ENCODE data around the gene LTN1. TPM values are rescaled to one million over a fixed set of nuclear protein-coding genes. Genes with fewer than 3 reads are reported as not detected.

LTN1 gene
- polyA plus RNA-seq, 1 of the 3 experiments (the other 2 are of a cell fraction), result 3.2 TPM

DNA sequence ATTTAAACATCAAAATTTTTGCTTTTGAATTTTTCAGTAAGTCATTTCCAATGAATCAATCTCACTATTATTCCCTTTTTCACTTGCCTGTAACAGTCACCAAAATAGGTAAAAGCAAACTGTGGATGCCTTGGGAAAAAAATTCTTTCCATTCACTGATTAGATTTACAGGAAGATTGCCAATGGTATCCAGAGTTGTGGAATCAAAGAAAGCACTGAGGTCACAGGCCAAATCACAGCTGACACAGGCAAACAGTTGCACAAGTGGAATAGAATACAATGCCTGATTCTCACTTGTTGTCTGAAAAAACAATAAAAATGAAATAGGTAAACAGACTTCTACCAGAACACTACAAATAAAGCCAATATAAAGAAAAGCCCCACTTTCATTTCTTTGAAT is 48.4 kb downstream of the LTN1 start:
- Histone ChIP-seq H3K9me3 (no peaks in the 10 kb centered on the region), H3K79me2 (ENCODE audit: insufficient read depth) (no peaks in the 10 kb centered on the region), H3K9ac (no peak overlapping the region), H3K4me2 (no peak overlapping the region), H3K4me1 (ENCODE audit: control insufficient read depth in 1 of 2, insufficient read depth in 2 of 2, low read depth in 1 of 2, low read length in 1 of 2) (peaks cover 10 to 13% of the 10 kb centered on the region in 2 experiments; a peak in 3 of 4 replicates), H3K9me2 (no peaks in the 10 kb centered on the region), H4K20me1 (ENCODE audit: insufficient read depth) (no peaks in the 10 kb centered on the region), H3F3A (replicated peaks; ENCODE audit: insufficient read depth) (peaks cover 16% of the 10 kb centered on the region), H3K27me3 (ENCODE audit: insufficient read depth) (no peaks in the 10 kb centered on the region), H3K36me3 (replicated peaks in 1 of 2; ENCODE audit: control insufficient read depth in 1 of 2, insufficient read depth in 2 of 2, low read length in 1 of 2) (peaks cover 64 to 73% of the 10 kb centered on the region in 2 experiments), H3K4me3 (ENCODE audit: low read depth in 2 of 2, low read length in 1 of 2) (no peak overlapping the region), H2AFZ (ENCODE audit: low read depth) (no peak overlapping the region), H3K27ac (ENCODE audit: low read depth in 2 of 2, low read length in 1 of 2) (no peak overlapping the region)
- DNase-seq, result no peak
- TF ChIP-seq TCF12 (IDR thresholded peaks at IDR 0.05), result no peak
- ChIA-PET CTCF (interaction anchor here (1.1 kb wide), 1 partner anchor 199 kb away, joined by 7 read pairs; no protein-coding TSS in a partner anchor), POLR2A (no interaction called here)

DNA sequence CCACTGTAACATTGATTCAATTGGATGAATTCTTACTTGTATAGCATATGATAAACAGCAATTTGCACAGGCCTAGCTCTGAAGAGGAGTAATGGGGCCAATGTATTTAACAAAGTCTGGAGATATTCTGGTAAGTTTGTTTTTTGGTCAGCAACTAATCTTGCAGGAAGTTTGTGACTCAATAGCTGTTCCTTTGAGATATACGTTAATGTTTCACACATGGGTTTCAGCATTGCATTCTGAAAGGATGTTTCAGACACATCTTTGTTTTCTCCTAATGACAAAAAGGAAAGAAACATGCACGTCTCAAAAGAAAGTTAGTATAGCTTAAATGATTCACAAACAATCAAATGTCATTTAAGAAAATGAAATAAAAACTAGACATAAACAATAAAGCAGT is 49.0 kb downstream of the LTN1 start:
- no peak overlapping the region for H3K9ac ChIP-seq
- ChIA-PET CTCF (interaction anchor here (1.1 kb wide), 1 partner anchor 198 kb away, joined by 7 read pairs; no protein-coding TSS in a partner anchor), POLR2A (no interaction called here)
- peaks cover 16% of the 10 kb centered on the region for H3F3A ChIP-seq (replicated peaks; ENCODE audit: insufficient read depth)
- DNase-seq, result no peak
- no peaks in the 10 kb centered on the region for H4K20me1 ChIP-seq (ENCODE audit: insufficient read depth)
- no peaks in the 10 kb centered on the region for H3K79me2 ChIP-seq (ENCODE audit: insufficient read depth)
- H3K4me1 ChIP-seq (ENCODE audit: control insufficient read depth in 1 of 2, insufficient read depth in 2 of 2, low read depth in 1 of 2, low read length in 1 of 2), result peaks cover 10 to 18% of the 10 kb centered on the region in 2 experiments; a peak in 3 of 4 replicates
- H3K4me3 ChIP-seq (ENCODE audit: low read depth in 2 of 2, low read length in 1 of 2), result no peak overlapping the region
- 65% methylated on average over 2 of the region's 2 CpGs for WGBS (ENCODE audit: low lambda C conversion rate)
- no peak overlapping the region for H2AFZ ChIP-seq (ENCODE audit: low read depth)
- no peaks in the 10 kb centered on the region for H3K9me3 ChIP-seq
- H3K27ac ChIP-seq (ENCODE audit: low read depth in 2 of 2, low read length in 1 of 2), result 0 out of 4 replicates have a peak overlapping the region, but pooled peaks of 1 of the 2 experiments have one; percentile 4
- no peak overlapping the region for H3K4me2 ChIP-seq
- H3K9me2 ChIP-seq, result no peaks in the 10 kb centered on the region
- H3K27me3 ChIP-seq (ENCODE audit: insufficient read depth), result no peaks in the 10 kb centered on the region
- peaks cover 64 to 69% of the 10 kb centered on the region in 2 experiments for H3K36me3 ChIP-seq (replicated peaks in 1 of 2; ENCODE audit: control insufficient read depth in 1 of 2, insufficient read depth in 2 of 2, low read length in 1 of 2)
- TF ChIP-seq, protein P1, sequence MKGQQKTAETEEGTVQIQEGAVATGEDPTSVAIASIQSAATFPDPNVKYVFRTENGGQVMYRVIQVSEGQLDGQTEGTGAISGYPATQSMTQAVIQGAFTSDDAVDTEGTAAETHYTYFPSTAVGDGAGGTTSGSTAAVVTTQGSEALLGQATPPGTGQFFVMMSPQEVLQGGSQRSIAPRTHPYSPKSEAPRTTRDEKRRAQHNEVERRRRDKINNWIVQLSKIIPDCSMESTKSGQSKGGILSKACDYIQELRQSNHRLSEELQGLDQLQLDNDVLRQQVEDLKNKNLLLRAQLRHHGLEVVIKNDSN (IDR thresholded peaks at IDR 0.05; ENCODE audit: borderline replicate concordance, low read depth), result no peak
- no peak for TF ChIP-seq FOXJ3 (CRISPR knock-in tag; IDR thresholded peaks at IDR 0.05)
- TF ChIP-seq EP300 (IDR thresholded peaks at IDR 0.05; ENCODE audit: borderline replicate concordance in 1 of 2, low read depth in 1 of 2, low read length in 1 of 2), result no peak
- TF ChIP-seq, protein P2, sequence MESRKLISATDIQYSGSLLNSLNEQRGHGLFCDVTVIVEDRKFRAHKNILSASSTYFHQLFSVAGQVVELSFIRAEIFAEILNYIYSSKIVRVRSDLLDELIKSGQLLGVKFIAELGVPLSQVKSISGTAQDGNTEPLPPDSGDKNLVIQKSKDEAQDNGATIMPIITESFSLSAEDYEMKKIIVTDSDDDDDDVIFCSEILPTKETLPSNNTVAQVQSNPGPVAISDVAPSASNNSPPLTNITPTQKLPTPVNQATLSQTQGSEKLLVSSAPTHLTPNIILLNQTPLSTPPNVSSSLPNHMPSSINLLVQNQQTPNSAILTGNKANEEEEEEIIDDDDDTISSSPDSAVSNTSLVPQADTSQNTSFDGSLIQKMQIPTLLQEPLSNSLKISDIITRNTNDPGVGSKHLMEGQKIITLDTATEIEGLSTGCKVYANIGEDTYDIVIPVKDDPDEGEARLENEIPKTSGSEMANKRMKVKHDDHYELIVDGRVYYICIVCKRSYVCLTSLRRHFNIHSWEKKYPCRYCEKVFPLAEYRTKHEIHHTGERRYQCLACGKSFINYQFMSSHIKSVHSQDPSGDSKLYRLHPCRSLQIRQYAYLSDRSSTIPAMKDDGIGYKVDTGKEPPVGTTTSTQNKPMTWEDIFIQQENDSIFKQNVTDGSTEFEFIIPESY (IDR thresholded peaks at IDR 0.05; ENCODE audit: borderline replicate concordance, low read depth), result no peak
- no peak for TF ChIP-seq TEAD4 (IDR thresholded peaks at IDR 0.05; ENCODE audit: borderline replicate concordance, insufficient read depth)
- TF ChIP-seq FOXM1 (IDR thresholded peaks at IDR 0.05; ENCODE audit: low read depth), result no peak
- no peak for TF ChIP-seq NFIC (IDR thresholded peaks at IDR 0.05; ENCODE audit: borderline replicate concordance)
- TF ChIP-seq CHD2 (IDR thresholded peaks at IDR 0.05; ENCODE audit: low read length, partially characterized antibody), result no peak
- no peak for TF ChIP-seq TCF12 (IDR thresholded peaks at IDR 0.05)
- no peak for TF ChIP-seq MEF2A (IDR thresholded peaks at IDR 0.05; ENCODE audit: borderline replicate concordance, low read depth)
- TF ChIP-seq, protein P3, sequence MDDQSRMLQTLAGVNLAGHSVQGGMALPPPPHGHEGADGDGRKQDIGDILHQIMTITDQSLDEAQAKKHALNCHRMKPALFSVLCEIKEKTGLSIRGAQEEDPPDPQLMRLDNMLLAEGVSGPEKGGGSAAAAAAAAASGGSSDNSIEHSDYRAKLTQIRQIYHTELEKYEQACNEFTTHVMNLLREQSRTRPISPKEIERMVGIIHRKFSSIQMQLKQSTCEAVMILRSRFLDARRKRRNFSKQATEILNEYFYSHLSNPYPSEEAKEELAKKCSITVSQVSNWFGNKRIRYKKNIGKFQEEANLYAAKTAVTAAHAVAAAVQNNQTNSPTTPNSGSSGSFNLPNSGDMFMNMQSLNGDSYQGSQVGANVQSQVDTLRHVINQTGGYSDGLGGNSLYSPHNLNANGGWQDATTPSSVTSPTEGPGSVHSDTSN (IDR thresholded peaks at IDR 0.05), result no peak
- TF ChIP-seq FOSL2 (IDR thresholded peaks at IDR 0.05; ENCODE audit: borderline replicate concordance, low read depth), result no peak

Data from SK-N-SH (cell line).